Suprapubic skin (tissue), 4 donors: Measurements from ENCODE around the gene EFCAB5.

Experiments used
- EP300 ChIP-seq: sonication (generic); formaldehyde crosslinking; IDR thresholded peaks from one replicate; pipeline ENCODE4 v1.6.1; 2017; ENCODE audit warnings: antibody characterized with exemption
- POLR2A ChIP-seq, 2 donors: fragments of 450-650 bp; IDR thresholded peaks; one replicate each; pipeline ENCODE4 v1.6.1; 2017; ENCODE audit warnings: antibody characterized with exemption in 2 of 2, mild to moderate bottlenecking in 2 of 2, moderate library complexity in 2 of 2
- POLR2AphosphoS5 ChIP-seq, 3 donors: sonication (generic); formaldehyde crosslinking; IDR thresholded peaks; one replicate each; pipeline ENCODE4 v1.6.1; 2017; ENCODE audit warnings: antibody characterized with exemption in 3 of 3
- TF ChIP-seq, protein P1 (sequence below), 2 donors: fragments of 200-600 bp in 1 of 2; fragments of 450-650 bp in 1 of 2; sonication (generic) in 1 of 2; IDR thresholded peaks; one replicate each; pipeline ENCODE4 v1.5.1; 2016 to 2019; ENCODE audit warnings: antibody characterized with exemption in 2 of 2, mild to moderate bottlenecking in 1 of 2, moderate library complexity in 1 of 2

- TF ChIP-seq, protein P1, sequence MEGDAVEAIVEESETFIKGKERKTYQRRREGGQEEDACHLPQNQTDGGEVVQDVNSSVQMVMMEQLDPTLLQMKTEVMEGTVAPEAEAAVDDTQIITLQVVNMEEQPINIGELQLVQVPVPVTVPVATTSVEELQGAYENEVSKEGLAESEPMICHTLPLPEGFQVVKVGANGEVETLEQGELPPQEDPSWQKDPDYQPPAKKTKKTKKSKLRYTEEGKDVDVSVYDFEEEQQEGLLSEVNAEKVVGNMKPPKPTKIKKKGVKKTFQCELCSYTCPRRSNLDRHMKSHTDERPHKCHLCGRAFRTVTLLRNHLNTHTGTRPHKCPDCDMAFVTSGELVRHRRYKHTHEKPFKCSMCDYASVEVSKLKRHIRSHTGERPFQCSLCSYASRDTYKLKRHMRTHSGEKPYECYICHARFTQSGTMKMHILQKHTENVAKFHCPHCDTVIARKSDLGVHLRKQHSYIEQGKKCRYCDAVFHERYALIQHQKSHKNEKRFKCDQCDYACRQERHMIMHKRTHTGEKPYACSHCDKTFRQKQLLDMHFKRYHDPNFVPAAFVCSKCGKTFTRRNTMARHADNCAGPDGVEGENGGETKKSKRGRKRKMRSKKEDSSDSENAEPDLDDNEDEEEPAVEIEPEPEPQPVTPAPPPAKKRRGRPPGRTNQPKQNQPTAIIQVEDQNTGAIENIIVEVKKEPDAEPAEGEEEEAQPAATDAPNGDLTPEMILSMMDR (IDR thresholded peaks at IDR 0.05) = no peak
- TF ChIP-seq POLR2A (IDR thresholded peaks at IDR 0.05) (no peak), POLR2AphosphoS5 (IDR thresholded peaks at IDR 0.05) (no peak), EP300 (no peak)
Measured at GRCh38 chr17:30091771-30092170, 150.3 kb downstream of the EFCAB5 start.
